WTC11 (cell line): ENCODE results near the gene NUAK1. TPM values are rescaled to one million over a fixed set of nuclear protein-coding genes. Genes with fewer than 3 reads are reported as not detected.
A peak's percentile ranks its signal among the peaks of the same experiment; 100 is the strongest.

ENCODE experiments used
- ATAC-seq: fragments of 200-7000 bp; cut with Tn5 transposase; 2 replicates; pipeline ENCODE4 v1.10.0; 2021; ENCODE audit warnings: mild to moderate bottlenecking, moderate library complexity
- CTCF ChIA-PET: fragments of 300-600 bp; sonication (Branson Sonifier 250); formaldehyde crosslinking; loops from one replicate; lab custom pipeline; 2021; ENCODE audit warnings: antibody characterized with exemption; lab: Charles Lee
- POLR2A ChIA-PET: fragments of 350-600 bp; sonication (Branson Sonifier 250); formaldehyde crosslinking; loops from one replicate; lab custom pipeline; 2021; ENCODE audit warnings: antibody characterized with exemption; lab: Charles Lee
- DNase-seq: peaks from one replicate; pipeline ENCODE4 v3.0.0; 2021; ENCODE audit warnings: low spot score
- H3K27ac Mint-ChIP-seq: 2 replicates; pipeline ENCODE4 v1.8.0; 2021; ENCODE audit warnings: mixed read lengths
- H3K27me3 Mint-ChIP-seq: 2 replicates; pipeline ENCODE4 v1.8.0; 2021; ENCODE audit warnings: low read depth, mild to moderate bottlenecking, moderate library complexity, mixed read lengths
- H3K36me3 Mint-ChIP-seq: 2 replicates; pipeline ENCODE4 v1.8.0; 2021; ENCODE audit warnings: mixed read lengths
- H3K4me1 Mint-ChIP-seq: 2 replicates; pipeline ENCODE4 v1.8.0; 2022; ENCODE audit warnings: mixed read lengths
- H3K4me3 Mint-ChIP-seq: 2 replicates; pipeline ENCODE4 v1.8.0; 2021; ENCODE audit warnings: mild to moderate bottlenecking, moderate library complexity, mixed read lengths
- H3K9me3 Mint-ChIP-seq: 2 replicates; pipeline ENCODE4 v1.8.0; 2021; ENCODE audit warnings: mixed read lengths
- CBFB ChIP-seq: sonication (generic); formaldehyde crosslinking; IDR thresholded peaks from 2 replicates; pipeline ENCODE4 v1.8.1; 2022; ENCODE audit warnings: mild to moderate bottlenecking, low read depth, missing genetic modification reagents
- MXD4 ChIP-seq: fragments of 250-450 bp; sonication (Bioruptor Pico); IDR thresholded peaks from 2 replicates; pipeline ENCODE4 v1.8.0; 2021; ENCODE audit warnings: mild to moderate bottlenecking, moderate library complexity, borderline replicate concordance
- NFE2L1 ChIP-seq: sonication (generic); formaldehyde crosslinking; IDR thresholded peaks from 2 replicates; pipeline ENCODE4 v1.8.1; 2023; ENCODE audit warnings: missing genetic modification reagents
- NFYB ChIP-seq: sonication (generic); formaldehyde crosslinking; conservative IDR thresholded peaks from 2 replicates; pipeline ENCODE4 v1.8.0; 2022; ENCODE audit warnings: low read depth, missing genetic modification reagents
- NR3C1 ChIP-seq: sonication (generic); formaldehyde crosslinking; conservative IDR thresholded peaks from 2 replicates; pipeline ENCODE4 v1.8.1; 2023; ENCODE audit warnings: low read depth, mild to moderate bottlenecking, missing genetic modification reagents
- SMAD3 ChIP-seq: sonication (generic); formaldehyde crosslinking; IDR thresholded peaks from 2 replicates; pipeline ENCODE4 v1.8.0; 2022; ENCODE audit warnings: missing genetic modification reagents, mild to moderate bottlenecking, borderline replicate concordance
- TCF7 ChIP-seq: sonication (generic); formaldehyde crosslinking; IDR thresholded peaks from 2 replicates; pipeline ENCODE4 v1.8.0; 2022; ENCODE audit warnings: mild to moderate bottlenecking, low read depth, missing genetic modification reagents, moderate library complexity
- TEAD1 ChIP-seq: sonication (generic); formaldehyde crosslinking; IDR thresholded peaks from 2 replicates; pipeline ENCODE4 v1.8.0; 2022; ENCODE audit warnings: mild to moderate bottlenecking, missing genetic modification reagents
- ZNF219 ChIP-seq: sonication (generic); formaldehyde crosslinking; IDR thresholded peaks from 2 replicates; pipeline ENCODE4 v1.8.0; 2023; ENCODE audit warnings: missing genetic modification reagents, mild to moderate bottlenecking, borderline replicate concordance
- ZNF396 ChIP-seq: fragments of 250-450 bp; sonication (Bioruptor Pico); IDR thresholded peaks from 2 replicates; pipeline ENCODE4 v1.8.0; 2021; ENCODE audit warnings: mild to moderate bottlenecking, moderate library complexity, borderline replicate concordance
- total RNA-seq: library from RNA; stranded (reverse); gene quantifications from 3 replicates; pipeline ENCODE4 v1.2.3, GENCODE V29; 2021
- TF ChIP-seq, protein P1 (sequence below): fragments of 250-450 bp; sonication (Bioruptor Pico); IDR thresholded peaks from 2 replicates; pipeline ENCODE4 v2.1.2; 2022; ENCODE audit warnings: mild to moderate bottlenecking, moderate library complexity
- TF ChIP-seq, protein P2 (sequence below): sonication (generic); formaldehyde crosslinking; IDR thresholded peaks from 2 replicates; pipeline ENCODE4 v1.8.1; 2022; ENCODE audit warnings: missing genetic modification reagents, borderline replicate concordance
- TF ChIP-seq, protein P3 (sequence below): fragments of 250-450 bp; sonication (Bioruptor Pico); IDR thresholded peaks from 2 replicates; pipeline ENCODE4 v1.9.0; 2021; ENCODE audit warnings: mild to moderate bottlenecking
- TF ChIP-seq, protein P4 (sequence below): sonication (generic); formaldehyde crosslinking; IDR thresholded peaks from 2 replicates; pipeline ENCODE4 v1.8.0; 2023; ENCODE audit warnings: missing genetic modification reagents, mild to moderate bottlenecking, borderline replicate concordance
- TF ChIP-seq, protein P5 (sequence below): sonication (generic); formaldehyde crosslinking; IDR thresholded peaks from 2 replicates; pipeline ENCODE4 v1.8.0; 2022; ENCODE audit warnings: mild to moderate bottlenecking, missing genetic modification reagents
- TF ChIP-seq, protein P6 (sequence below): sonication (generic); formaldehyde crosslinking; conservative IDR thresholded peaks from 2 replicates; pipeline ENCODE4 v1.8.1; 2022; ENCODE audit warnings: mild to moderate bottlenecking, missing genetic modification reagents
- TF ChIP-seq, protein P7 (sequence below): sonication (generic); formaldehyde crosslinking; IDR thresholded peaks from 2 replicates; pipeline ENCODE4 v1.8.1; 2023; ENCODE audit warnings: mild to moderate bottlenecking, missing genetic modification reagents

Gene NUAK1
- total RNA-seq, 1 experiment from 2014 or later = 15.9 TPM

DNA sequence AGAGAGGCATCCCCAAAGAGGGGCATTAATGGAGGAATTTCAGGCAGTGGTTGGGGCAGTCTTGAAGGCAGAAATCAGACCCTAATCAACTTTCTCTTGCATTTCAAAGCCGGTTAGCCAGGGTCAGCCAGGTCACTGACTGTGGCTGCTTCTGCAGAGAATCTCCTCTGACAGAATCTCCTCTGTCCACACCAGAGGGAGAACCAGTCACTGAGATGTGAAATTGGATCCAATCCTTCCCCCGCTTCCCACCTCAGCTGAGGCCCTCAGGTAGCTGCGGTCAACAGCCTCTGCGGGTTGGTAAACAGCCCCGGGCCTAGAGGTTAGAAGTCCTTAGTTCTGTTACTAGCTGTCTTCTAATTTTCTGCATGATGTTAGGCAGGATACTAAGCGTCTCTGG is 39.8 kb upstream of the NUAK1 start:
- TF ChIP-seq, protein P1, sequence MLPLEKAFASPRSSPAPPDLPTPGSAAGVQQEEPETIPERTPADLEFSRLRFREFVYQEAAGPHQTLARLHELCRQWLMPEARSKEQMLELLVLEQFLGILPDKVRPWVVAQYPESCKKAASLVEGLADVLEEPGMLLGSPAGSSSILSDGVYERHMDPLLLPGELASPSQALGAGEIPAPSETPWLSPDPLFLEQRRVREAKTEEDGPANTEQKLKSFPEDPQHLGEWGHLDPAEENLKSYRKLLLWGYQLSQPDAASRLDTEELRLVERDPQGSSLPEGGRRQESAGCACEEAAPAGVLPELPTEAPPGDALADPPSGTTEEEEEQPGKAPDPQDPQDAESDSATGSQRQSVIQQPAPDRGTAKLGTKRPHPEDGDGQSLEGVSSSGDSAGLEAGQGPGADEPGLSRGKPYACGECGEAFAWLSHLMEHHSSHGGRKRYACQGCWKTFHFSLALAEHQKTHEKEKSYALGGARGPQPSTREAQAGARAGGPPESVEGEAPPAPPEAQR (CRISPR knock-in tag) = no peak
- TF ChIP-seq, protein P2, sequence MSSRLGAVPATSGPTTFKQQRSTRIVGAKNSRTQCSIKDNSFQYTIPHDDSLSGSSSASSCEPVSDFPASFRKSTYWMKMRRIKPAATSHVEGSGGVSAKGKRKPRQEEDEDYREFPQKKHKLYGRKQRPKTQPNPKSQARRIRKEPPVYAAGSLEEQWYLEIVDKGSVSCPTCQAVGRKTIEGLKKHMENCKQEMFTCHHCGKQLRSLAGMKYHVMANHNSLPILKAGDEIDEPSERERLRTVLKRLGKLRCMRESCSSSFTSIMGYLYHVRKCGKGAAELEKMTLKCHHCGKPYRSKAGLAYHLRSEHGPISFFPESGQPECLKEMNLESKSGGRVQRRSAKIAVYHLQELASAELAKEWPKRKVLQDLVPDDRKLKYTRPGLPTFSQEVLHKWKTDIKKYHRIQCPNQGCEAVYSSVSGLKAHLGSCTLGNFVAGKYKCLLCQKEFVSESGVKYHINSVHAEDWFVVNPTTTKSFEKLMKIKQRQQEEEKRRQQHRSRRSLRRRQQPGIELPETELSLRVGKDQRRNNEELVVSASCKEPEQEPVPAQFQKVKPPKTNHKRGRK (CRISPR knock-in tag) = no peak
- TF ChIP-seq NFYB (CRISPR knock-in tag) (no peak), ZNF396 (CRISPR knock-in tag) (no peak), MXD4 (CRISPR knock-in tag) (no peak), ZNF219 (no peak), NFE2L1 (CRISPR knock-in tag) (no peak), TCF7 (no peak), NR3C1 (CRISPR knock-in tag) (no peak), SMAD3 (CRISPR knock-in tag) (no peak), CBFB (no peak), TEAD1 (CRISPR knock-in tag) (no peak)
- TF ChIP-seq, protein P3, sequence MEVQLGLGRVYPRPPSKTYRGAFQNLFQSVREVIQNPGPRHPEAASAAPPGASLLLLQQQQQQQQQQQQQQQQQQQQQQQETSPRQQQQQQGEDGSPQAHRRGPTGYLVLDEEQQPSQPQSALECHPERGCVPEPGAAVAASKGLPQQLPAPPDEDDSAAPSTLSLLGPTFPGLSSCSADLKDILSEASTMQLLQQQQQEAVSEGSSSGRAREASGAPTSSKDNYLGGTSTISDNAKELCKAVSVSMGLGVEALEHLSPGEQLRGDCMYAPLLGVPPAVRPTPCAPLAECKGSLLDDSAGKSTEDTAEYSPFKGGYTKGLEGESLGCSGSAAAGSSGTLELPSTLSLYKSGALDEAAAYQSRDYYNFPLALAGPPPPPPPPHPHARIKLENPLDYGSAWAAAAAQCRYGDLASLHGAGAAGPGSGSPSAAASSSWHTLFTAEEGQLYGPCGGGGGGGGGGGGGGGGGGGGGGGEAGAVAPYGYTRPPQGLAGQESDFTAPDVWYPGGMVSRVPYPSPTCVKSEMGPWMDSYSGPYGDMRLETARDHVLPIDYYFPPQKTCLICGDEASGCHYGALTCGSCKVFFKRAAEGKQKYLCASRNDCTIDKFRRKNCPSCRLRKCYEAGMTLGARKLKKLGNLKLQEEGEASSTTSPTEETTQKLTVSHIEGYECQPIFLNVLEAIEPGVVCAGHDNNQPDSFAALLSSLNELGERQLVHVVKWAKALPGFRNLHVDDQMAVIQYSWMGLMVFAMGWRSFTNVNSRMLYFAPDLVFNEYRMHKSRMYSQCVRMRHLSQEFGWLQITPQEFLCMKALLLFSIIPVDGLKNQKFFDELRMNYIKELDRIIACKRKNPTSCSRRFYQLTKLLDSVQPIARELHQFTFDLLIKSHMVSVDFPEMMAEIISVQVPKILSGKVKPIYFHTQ (CRISPR knock-in tag) = no peak
- TF ChIP-seq, protein P4, sequence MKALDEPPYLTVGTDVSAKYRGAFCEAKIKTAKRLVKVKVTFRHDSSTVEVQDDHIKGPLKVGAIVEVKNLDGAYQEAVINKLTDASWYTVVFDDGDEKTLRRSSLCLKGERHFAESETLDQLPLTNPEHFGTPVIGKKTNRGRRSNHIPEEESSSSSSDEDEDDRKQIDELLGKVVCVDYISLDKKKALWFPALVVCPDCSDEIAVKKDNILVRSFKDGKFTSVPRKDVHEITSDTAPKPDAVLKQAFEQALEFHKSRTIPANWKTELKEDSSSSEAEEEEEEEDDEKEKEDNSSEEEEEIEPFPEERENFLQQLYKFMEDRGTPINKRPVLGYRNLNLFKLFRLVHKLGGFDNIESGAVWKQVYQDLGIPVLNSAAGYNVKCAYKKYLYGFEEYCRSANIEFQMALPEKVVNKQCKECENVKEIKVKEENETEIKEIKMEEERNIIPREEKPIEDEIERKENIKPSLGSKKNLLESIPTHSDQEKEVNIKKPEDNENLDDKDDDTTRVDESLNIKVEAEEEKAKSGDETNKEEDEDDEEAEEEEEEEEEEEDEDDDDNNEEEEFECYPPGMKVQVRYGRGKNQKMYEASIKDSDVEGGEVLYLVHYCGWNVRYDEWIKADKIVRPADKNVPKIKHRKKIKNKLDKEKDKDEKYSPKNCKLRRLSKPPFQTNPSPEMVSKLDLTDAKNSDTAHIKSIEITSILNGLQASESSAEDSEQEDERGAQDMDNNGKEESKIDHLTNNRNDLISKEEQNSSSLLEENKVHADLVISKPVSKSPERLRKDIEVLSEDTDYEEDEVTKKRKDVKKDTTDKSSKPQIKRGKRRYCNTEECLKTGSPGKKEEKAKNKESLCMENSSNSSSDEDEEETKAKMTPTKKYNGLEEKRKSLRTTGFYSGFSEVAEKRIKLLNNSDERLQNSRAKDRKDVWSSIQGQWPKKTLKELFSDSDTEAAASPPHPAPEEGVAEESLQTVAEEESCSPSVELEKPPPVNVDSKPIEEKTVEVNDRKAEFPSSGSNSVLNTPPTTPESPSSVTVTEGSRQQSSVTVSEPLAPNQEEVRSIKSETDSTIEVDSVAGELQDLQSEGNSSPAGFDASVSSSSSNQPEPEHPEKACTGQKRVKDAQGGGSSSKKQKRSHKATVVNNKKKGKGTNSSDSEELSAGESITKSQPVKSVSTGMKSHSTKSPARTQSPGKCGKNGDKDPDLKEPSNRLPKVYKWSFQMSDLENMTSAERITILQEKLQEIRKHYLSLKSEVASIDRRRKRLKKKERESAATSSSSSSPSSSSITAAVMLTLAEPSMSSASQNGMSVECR (CRISPR knock-in tag) = no peak
- TF ChIP-seq, protein P5, sequence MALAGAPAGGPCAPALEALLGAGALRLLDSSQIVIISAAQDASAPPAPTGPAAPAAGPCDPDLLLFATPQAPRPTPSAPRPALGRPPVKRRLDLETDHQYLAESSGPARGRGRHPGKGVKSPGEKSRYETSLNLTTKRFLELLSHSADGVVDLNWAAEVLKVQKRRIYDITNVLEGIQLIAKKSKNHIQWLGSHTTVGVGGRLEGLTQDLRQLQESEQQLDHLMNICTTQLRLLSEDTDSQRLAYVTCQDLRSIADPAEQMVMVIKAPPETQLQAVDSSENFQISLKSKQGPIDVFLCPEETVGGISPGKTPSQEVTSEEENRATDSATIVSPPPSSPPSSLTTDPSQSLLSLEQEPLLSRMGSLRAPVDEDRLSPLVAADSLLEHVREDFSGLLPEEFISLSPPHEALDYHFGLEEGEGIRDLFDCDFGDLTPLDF (CRISPR knock-in tag) = no peak
- TF ChIP-seq, protein P6, sequence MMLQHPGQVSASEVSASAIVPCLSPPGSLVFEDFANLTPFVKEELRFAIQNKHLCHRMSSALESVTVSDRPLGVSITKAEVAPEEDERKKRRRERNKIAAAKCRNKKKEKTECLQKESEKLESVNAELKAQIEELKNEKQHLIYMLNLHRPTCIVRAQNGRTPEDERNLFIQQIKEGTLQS (CRISPR knock-in tag) = no peak
- TF ChIP-seq, protein P7, sequence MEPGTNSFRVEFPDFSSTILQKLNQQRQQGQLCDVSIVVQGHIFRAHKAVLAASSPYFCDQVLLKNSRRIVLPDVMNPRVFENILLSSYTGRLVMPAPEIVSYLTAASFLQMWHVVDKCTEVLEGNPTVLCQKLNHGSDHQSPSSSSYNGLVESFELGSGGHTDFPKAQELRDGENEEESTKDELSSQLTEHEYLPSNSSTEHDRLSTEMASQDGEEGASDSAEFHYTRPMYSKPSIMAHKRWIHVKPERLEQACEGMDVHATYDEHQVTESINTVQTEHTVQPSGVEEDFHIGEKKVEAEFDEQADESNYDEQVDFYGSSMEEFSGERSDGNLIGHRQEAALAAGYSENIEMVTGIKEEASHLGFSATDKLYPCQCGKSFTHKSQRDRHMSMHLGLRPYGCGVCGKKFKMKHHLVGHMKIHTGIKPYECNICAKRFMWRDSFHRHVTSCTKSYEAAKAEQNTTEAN (CRISPR knock-in tag) = no peak
- Mint-ChIP-seq H3K36me3 (no peaks in the 10 kb centered on the region), H3K4me1 (peaks cover 16% of the 10 kb centered on the region), H3K27me3 (no peaks in the 10 kb centered on the region), H3K9me3 (no peaks in the 10 kb centered on the region), H3K4me3 (no peak overlapping the region), H3K27ac (no peak overlapping the region)
- ChIA-PET CTCF (interaction anchor here (1.1 to 1.4 kb wide), 2 partner anchors 30 to 104 kb away, joined by 4 read pairs; no protein-coding TSS in a partner anchor), POLR2A (no interaction called here)
- DNase-seq (no peak), ATAC-seq (peak; percentile 81)
